Glutamatergic neuron (in vitro differentiated cells): ENCODE data around the gene STIMATE. TPM values are rescaled to one million over a fixed set of nuclear protein-coding genes. Genes with fewer than 3 reads are reported as not detected.

Source experiments
- DNase-seq: peaks from one replicate; pipeline ENCODE4 v3.0.0; 2022
- H3K27ac Mint-ChIP-seq: one replicate; pipeline ENCODE4 v1.8.0; 2020; ENCODE audit warnings: mild to moderate bottlenecking, mixed read lengths, inconsistent platforms; ENCODE audit not compliant: unreplicated experiment
- H3K27me3 Mint-ChIP-seq: one replicate; pipeline ENCODE4 v1.8.0; 2020; ENCODE audit warnings: mild to moderate bottlenecking, moderate library complexity, mixed read lengths, inconsistent platforms; ENCODE audit not compliant: unreplicated experiment
- H3K36me3 Mint-ChIP-seq: one replicate; pipeline ENCODE4 v1.8.0; 2020; ENCODE audit warnings: mild to moderate bottlenecking, mixed read lengths, inconsistent platforms; ENCODE audit not compliant: unreplicated experiment
- H3K4me1 Mint-ChIP-seq: one replicate; pipeline ENCODE4 v1.8.0; 2020; ENCODE audit warnings: mild to moderate bottlenecking, low read depth, mixed read lengths, inconsistent platforms; ENCODE audit not compliant: unreplicated experiment
- H3K4me3 Mint-ChIP-seq: one replicate; pipeline ENCODE4 v1.8.0; 2020; ENCODE audit warnings: mild to moderate bottlenecking, mixed read lengths, inconsistent platforms; ENCODE audit not compliant: unreplicated experiment
- H3K9me3 Mint-ChIP-seq: one replicate; pipeline ENCODE4 v1.8.0; 2020; ENCODE audit warnings: mild to moderate bottlenecking, moderate library complexity, mixed read lengths, inconsistent platforms; ENCODE audit not compliant: unreplicated experiment
- total RNA-seq: library from RNA; stranded (reverse); fragmentation: NEBNext Ultra II Directional; extraction: Animal tissue kit (Norgen Biotek cat#: 25700); gene quantifications from one replicate; pipeline ENCODE4 v1.2.1, GENCODE V29; 2021; ENCODE audit not compliant: unreplicated experiment
- TF ChIP-seq, protein P1 (sequence below): fragments of 200-600 bp; sonication (generic); IDR thresholded peaks from one replicate; pipeline ENCODE4 v1.5.0; 2021; ENCODE audit not compliant: partially characterized antibody, unreplicated experiment

STIMATE gene
- total RNA-seq, 1 donor from 2014 or later: 23.0 TPM

DNA sequence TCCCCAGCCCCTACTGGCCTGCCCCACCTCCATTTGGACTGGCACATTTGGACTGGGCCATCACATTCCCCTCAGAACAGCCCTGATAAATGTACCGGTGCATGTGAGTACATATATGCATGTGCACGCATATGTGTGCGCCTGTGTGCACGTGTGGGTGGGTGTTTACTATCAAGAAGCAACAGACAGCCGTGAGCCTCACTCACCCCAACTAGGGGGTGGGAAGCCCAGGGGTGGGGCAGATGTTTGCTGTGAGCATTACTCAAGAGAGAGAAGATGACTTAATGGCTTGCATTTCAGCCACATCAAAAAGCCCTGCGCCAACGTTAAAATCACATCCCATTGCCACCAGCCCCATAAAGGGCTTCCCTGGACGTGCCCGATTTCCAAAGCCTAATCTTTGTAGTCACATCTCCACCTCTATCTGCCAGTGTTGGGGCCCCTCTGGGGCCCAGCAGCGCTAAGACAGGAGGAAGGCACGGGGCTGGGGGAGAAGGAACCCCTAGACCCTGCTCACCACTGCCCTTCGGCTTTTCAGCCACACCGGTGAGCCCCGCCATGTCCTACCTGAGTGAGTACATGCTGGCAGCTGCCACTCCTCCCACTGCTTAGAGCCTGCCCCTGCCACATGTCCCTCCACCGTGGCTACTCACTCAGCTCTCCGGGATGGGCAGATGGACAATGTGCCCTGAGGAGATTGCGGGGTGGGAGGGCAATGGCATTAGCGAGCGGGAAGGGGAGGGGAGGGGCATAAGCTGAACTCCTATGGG lies 91.9 kb downstream of the STIMATE start:
- H3K36me3 Mint-ChIP-seq: no peaks in the 10 kb centered on the region
- H3K9me3 Mint-ChIP-seq: no peaks in the 10 kb centered on the region
- H3K27ac Mint-ChIP-seq: no peak overlapping the region
- peak; percentile 48 for DNase-seq
- H3K27me3 Mint-ChIP-seq: peaks cover 3% of the 10 kb centered on the region
- H3K4me3 Mint-ChIP-seq: no peak overlapping the region
- H3K4me1 Mint-ChIP-seq: peaks cover 1% of the 10 kb centered on the region
- TF ChIP-seq, protein P1, sequence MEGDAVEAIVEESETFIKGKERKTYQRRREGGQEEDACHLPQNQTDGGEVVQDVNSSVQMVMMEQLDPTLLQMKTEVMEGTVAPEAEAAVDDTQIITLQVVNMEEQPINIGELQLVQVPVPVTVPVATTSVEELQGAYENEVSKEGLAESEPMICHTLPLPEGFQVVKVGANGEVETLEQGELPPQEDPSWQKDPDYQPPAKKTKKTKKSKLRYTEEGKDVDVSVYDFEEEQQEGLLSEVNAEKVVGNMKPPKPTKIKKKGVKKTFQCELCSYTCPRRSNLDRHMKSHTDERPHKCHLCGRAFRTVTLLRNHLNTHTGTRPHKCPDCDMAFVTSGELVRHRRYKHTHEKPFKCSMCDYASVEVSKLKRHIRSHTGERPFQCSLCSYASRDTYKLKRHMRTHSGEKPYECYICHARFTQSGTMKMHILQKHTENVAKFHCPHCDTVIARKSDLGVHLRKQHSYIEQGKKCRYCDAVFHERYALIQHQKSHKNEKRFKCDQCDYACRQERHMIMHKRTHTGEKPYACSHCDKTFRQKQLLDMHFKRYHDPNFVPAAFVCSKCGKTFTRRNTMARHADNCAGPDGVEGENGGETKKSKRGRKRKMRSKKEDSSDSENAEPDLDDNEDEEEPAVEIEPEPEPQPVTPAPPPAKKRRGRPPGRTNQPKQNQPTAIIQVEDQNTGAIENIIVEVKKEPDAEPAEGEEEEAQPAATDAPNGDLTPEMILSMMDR: no peak

- Mint-ChIP-seq H3K4me1 (peaks cover 1% of the 10 kb centered on the region), H3K27ac (no peak overlapping the region), H3K9me3 (peaks cover 2% of the 10 kb centered on the region)
Measured at GRCh38 chr3:52801839-52802238, 95.5 kb downstream of the STIMATE start.

DNA sequence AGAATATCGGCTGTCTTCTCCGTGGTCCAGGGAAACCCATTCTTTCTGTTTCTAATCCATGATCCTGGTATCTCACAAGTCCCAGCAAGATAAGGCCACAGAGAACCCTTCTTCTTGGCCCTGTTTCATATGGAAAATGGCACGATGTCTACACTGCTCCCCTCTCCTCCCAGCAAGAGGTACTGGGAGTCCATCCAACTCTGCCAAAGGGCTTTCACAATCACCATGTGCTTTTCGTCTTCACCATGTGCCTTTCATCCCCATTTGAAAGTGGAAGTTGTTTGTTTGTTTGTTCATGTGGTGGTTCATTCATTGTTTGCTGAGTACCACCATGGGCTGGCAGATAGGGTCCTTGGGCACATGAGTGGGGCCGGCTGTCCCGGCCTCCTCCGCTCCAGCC lies 97.3 kb downstream of the STIMATE start:
- no peak for DNase-seq
- Mint-ChIP-seq H3K27me3 (peaks cover 4% of the 10 kb centered on the region), H3K4me1 (no peaks in the 10 kb centered on the region), H3K9me3 (peaks cover 4% of the 10 kb centered on the region), H3K27ac (no peak overlapping the region), H3K36me3 (no peaks in the 10 kb centered on the region), H3K4me3 (no peak overlapping the region)
- TF ChIP-seq, protein P1: no peak

More at GRCh38 chr3:52801839-52802238, 95.5 kb downstream of the STIMATE start:
- TF ChIP-seq, protein P1: no peak
- DNase-seq: no peak
- Mint-ChIP-seq H3K36me3 (no peaks in the 10 kb centered on the region), H3K4me3 (no peak overlapping the region), H3K27me3 (peaks cover 7% of the 10 kb centered on the region)

DNA sequence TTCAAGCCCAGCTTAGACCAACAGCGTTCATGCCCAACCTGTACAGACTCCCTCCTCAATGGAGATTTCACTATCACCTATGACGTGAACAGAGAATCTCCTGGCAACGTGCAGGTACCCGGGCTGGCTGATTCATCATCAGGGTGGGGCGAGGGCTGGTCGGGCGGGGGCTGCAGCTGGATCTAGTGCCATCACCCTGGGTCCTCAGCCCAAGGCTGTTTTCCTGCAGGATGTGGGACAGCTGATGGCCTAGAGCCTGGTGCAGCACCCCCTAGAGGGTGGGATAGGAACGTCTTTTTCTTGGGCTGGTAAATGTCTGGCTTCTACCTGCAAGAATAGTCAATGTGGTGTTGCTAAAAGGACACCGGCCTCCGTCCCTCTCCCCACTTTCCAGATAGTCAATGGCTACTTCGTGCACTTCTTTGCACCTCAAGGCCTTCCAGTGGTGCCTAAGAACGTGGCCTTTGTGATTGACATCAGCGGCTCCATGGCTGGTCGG lies 98.3 kb downstream of the STIMATE start:
- no peak overlapping the region for H3K4me3 Mint-ChIP-seq
- peaks cover 4% of the 10 kb centered on the region for H3K9me3 Mint-ChIP-seq
- TF ChIP-seq, protein P1: peak; percentile 60
- H3K27ac Mint-ChIP-seq: no peak overlapping the region
- no peaks in the 10 kb centered on the region for H3K36me3 Mint-ChIP-seq
- DNase-seq: peak; percentile 49
- H3K4me1 Mint-ChIP-seq: peaks cover 2% of the 10 kb centered on the region
- H3K27me3 Mint-ChIP-seq: peaks cover 3% of the 10 kb centered on the region

DNA sequence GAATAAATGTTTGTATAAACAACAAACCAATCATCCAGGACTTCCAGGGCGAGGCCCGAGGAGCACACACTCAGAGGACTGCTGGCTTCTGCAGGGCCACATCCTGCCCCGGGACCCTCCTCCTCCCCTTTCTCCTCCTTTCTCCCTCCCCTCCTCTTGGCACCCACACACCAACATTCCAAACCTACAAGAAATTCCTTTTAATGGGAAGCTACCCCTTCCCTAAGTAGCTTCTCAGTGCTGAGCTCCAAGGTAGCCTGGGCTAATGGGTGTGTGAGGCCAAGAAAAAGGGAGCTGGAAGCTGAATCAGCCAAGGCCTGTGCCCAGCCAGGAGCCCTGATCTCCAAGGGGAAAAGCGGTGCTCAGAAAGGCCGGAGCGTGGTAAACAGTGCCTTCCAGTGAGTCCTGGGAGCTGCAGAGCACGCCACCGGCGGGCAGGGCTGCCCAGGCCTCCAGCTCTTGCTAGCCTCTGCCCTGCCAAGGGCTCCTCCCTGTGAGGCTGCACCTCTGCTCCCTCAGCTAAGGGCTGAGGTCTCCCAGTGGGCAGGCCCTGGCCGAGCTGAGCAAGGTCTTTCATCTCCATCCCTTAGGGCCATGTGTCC lies 98.9 kb downstream of the STIMATE start:
- peaks cover 3% of the 10 kb centered on the region for H3K27me3 Mint-ChIP-seq
- TF ChIP-seq, protein P1: no peak
- DNase-seq: no peak
- H3K36me3 Mint-ChIP-seq: no peaks in the 10 kb centered on the region
- peaks cover 4% of the 10 kb centered on the region for H3K9me3 Mint-ChIP-seq
- peaks cover 5% of the 10 kb centered on the region for H3K4me1 Mint-ChIP-seq
- H3K27ac Mint-ChIP-seq: no peak overlapping the region
- H3K4me3 Mint-ChIP-seq: no peak overlapping the region
